Middle frontal gyrus (tissue), 1 donor: ENCODE results near the gene DPH5.
"Not testable (repeated sequence)": the region's sequence is repeated elsewhere in the genome, so short reads cannot be mapped to it uniquely, and the experiment has no call there.

Experiments used
- DNase-seq: peaks from one replicate; pipeline ENCODE4 v3.0.0-alpha.2; 2015; ENCODE audit warnings: low spot score; ENCODE audit errors: extremely low spot score

The DPH5 gene

GRCh38 chr1:101032129-101032528, 6.5 kb upstream of the DPH5 start:
- not testable (repeated sequence) for DNase-seq

GRCh38 chr1:101030881-101031280, 5.3 kb upstream of the DPH5 start:
- no peak for DNase-seq

- DNase-seq: no peak
Measured at GRCh38 chr1:101029184-101029583, 3.6 kb upstream of the DPH5 start.

- no peak for DNase-seq
Measured at GRCh38 chr1:101028466-101028865, 2.9 kb upstream of the DPH5 start.

DNA sequence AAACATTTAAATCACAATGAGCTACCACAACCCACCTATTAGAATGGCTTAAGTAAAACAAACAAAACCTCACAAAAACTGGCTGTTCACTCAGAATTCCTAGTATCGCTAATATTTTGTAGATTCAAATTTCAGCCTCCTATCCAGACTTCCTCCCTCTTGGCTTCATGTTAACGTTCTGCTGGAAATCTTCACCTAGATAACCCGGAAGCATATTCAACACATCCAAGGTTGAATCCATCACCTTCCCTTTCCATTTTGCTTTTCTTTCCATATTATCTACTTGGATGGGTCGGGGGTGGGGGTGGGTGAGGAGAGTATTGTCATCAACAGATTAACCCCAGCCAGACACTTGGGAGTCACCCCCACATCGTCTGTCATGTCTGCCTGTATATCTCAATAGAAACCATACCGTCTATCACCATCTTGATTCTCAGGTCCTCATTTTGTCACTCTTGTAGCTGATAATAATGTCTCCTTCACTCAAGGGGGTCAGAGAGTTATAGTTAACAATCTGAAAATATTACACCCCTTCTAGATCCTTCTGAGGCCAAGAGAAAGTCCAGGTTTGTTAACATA, 1.7 kb upstream of the DPH5 start:
- no peak for DNase-seq

GRCh38 chr1:101026430-101026788, 825 bp upstream of the DPH5 start:
- no peak for DNase-seq

DNA sequence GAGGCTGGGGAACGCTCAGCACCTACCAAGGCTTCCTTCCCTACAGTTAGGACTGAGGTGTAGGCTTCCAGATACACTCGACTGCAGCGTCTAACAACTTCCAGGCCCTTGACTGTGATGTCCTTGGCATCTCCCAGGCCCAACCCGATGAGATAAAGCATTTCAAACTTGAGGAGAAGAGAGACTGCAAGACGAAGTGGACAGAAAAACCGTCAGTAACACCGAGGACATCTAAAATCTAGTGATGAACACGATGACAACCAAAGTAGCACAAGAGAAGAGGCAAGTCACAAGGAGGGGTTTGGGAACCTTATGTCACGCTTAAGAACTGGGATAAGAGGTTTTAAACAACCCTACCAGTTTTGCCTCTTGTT, 314 bp downstream of the DPH5 start:
- no peak for DNase-seq

DNA sequence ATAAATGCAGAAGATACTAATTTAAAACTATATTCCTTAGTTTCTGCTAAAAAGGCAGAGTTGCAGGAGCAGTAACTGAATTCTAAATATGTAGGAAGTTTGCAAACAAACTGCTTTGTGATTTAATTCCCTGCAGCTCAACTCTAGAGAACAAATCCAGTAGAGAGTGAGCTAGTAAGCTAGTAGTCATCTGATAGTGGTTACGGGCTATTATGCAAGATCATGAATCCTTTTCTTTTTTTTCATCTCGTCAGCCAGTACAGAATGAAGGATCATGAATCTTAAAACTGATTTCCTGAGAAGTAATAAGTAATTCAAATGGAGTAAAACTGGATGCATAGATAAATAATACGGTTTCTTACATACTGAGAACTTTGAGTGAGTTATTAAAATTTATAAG, 3.3 kb downstream of the DPH5 start:
- DNase-seq: no peak

DNA sequence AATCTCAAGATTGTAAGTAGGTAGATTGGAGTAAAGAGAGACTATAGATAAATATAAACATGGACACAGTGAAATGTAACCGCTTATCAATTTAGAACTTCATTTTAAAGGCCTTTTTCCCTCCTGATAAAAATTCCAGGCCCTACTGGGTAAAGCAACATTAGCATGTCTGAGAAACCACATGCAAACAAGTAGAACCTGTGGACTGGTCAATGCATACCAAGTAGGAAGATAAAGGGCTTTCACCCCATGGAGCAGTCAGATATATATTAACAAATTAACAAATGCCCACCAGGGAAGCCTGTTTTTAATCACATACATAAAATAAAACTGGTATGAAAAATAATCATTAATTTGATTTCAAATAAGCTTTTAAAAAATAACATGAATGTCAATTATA, 8.1 kb downstream of the DPH5 start:
- no peak for DNase-seq

- no peak for DNase-seq
Measured at GRCh38 chr1:101013776-101014175, 11.8 kb downstream of the DPH5 start.

DNA sequence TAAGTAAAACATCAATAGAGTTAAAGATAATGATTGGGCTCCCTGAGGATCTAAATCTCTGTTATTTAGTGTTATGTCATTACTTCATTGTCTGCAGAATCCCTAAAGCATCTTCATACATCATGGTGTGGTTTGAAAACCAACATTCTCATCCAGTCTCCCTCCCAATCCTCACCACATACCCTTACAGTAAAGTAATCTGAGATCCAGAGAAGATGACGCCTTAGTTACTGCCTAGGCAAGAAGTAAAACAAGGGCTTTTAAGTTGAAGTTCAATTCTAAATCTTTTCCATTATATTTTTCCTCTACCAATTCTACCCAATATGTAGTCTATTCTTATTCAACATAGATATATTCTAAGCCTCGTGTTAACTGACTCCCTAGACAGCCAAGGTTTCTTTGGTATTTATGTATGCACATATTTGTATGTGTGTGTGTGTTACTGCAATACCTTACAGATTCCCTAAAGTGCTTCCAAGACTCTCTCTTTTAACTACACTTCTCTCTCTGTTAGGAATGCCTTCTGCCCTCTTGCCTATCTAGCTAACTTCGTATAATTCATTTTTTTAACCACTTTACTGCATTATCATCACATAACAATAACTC, 17.3 kb downstream of the DPH5 start:
- no peak for DNase-seq

GRCh38 chr1:101006553-101006952, 19.0 kb downstream of the DPH5 start:
- no peak for DNase-seq

DNA sequence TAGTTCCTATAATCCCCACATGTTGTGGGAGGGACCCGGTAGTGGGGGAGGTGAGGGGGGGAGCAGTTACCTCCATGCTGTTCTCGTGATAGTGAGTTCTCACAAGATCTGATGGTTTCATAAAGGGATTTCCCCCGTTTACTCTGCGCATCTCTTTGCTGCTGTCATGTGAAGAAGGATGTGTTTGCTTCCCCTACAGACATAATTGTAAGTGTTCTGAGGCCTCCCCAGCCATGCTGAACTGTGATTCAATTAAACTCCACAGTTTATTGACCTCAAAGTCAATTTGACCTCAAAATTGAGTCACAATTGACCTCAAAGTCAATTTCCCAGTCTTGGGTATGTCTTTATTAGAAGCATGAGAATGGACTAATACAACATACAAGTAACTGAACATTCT, 19.7 kb downstream of the DPH5 start:
- no peak for DNase-seq

DNA sequence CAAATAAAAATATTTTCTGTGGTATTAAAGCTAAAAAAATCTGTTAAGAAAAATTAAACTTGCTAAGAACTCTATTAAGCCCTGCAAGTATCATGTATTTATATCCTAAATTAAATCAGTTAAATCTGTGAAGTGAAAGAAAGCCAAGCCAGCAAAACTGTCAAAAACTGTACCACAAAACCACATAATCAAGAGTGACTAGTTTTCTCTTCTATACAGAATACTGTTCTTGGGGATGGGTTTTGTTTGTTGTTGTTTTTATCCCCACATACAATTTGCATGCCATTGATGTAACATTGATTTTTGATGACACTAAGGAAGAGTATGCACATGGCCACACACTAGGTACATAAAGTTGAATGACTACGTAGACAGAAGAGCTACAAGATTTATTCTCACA, 20.4 kb downstream of the DPH5 start:
- no peak for DNase-seq

GRCh38 chr1:101004670-101005069, 20.9 kb downstream of the DPH5 start:
- DNase-seq: no peak

- no peak for DNase-seq
Measured at GRCh38 chr1:101004061-101004460, 21.5 kb downstream of the DPH5 start.

- DNase-seq: no peak
Measured at GRCh38 chr1:101003012-101003650, 22.5 kb downstream of the DPH5 start.

DNA sequence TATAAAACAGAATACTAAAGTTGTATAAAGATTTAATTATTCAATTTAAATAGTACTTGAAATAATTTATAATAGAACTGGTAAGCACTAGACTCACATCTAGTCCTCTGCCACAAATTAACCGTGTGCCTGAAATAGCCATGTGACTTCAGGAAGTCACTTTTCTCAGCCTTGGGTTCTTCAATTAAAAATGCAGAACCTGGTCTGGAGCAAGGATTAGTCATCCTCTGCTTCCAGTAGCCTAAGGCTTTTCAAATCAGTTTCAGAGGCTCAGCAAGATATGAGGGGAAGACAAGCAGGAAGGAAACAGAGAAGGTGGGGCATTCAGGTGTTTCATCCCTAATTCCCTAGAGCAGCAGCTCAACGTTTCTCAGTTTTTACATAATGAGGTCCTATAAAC, 23.0 kb downstream of the DPH5 start:
- DNase-seq: no peak

DNA sequence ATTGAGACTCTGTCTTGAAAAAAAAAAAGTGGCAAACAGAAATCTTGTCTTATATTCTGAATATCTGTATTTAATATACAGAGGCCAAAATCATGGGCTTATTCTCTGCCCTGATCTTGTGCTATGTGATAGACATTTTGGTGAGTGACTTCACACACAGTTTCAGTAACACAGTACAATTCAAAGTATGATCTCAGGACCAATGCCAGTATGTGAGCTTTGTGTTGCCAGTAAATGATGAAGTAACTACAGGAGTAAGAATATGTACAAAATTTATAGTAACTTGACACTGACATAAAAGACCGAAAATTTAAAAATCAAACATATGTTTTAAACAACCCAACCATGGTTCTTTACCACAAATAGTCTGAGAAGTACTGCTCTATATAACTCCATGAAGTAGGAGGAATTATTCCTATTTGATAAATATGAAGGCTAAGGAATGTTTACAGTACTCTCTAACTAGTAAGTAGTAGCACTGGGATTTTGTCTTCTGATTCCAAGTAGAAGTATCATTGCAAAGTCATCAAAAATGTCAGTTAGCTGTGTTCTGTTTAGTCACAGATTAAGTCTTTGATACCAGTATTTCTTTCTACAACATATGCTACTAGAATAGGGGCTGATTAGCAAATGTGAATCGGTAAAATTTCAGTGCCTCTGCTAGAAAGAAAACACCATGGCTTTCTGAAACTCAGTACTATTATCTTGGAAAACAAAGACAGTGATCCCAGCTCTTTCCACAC, 25.3 kb downstream of the DPH5 start:
- DNase-seq: no peak

- no peak for DNase-seq
Measured at GRCh38 chr1:100998426-100998825, 27.2 kb downstream of the DPH5 start.

DNA sequence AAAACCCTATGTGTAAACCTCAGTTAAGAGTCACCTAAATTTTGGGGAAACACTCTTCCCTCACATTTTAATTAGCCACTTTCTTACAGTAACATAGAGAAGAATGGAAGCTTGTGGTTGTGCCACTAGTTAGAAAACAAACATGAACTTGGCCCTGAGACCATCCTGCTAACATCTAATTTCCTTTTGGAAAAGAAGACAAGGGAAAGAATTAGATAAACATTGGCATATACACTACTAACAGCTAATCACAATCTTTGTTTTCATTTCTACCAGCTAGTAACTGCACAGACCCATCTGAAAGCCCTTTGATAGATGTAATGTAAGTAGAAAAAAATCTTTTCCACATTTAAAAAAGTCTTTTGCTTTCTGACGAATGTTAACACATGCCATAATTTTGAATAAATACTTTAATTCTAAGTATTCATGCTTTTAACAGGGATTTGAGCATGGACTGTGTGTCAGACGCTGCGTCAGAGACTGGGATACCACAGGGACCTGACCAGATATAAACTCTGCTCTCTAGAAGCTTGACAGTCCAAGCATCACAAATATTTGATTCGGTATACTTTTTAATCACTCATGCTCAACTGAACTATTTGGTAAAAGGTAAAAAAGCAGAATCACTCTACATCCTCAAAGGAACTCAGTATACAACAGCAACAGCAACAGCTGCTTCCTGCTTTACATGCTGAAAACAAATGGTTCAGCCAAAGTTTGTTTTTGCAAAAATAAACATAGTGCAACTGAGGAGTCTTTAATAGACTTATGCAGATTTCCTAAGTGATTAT, 30.2 kb downstream of the DPH5 start:
- DNase-seq: no peak
